HK-2 (cell line): ENCODE results near the gene MOB3A.

ENCODE experiments used
- DNase-seq: peaks from one replicate; pipeline ENCODE4 v3.0.0-alpha.2; 2018; ENCODE audit not compliant: unreplicated experiment

Gene MOB3A

GRCh38 chr19:2123682-2124387, 27.7 kb upstream of the MOB3A start:
- peak; percentile 32 for DNase-seq

DNA sequence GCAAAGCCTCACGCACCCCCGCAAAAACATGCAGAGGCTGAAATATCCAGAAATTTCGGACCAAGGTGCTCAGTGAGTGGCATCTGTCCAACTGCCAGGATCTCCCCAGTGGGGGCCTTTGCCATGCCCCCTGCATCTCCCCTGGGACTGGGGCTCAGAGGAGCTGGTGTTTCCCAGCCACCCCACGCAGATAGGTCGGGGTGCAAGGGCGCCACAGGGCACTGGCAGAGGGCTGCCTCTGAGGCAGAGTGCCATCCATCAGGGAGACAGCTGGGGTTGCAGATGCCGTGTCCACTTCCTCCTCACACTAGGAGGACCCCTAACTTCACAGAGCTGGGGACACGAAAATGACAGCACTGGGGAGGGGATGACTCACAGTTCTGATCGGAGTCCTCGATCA, 26.9 kb upstream of the MOB3A start:
- no peak for DNase-seq

DNA sequence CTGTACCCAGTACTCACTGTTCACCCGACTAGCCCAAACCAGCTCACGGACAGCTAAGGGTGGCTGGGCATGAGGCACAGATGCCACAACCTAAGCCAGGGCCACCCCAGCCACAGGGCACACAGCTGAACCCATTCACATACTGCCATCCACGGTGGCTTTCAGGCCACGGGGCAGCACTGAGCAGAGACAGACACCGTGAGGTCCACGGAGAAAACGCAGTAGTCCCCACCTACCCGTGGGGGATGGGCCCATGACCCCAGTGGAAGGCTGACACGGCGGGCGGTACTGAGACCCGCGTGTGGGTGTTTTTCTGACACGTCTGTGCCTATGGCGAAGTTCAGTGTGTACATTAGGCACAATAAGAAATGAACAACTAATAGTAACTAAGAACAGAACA, 26.1 kb upstream of the MOB3A start:
- no peak for DNase-seq

- no peak for DNase-seq
Measured at GRCh38 chr19:2121416-2122051, 25.4 kb upstream of the MOB3A start.

GRCh38 chr19:2120821-2121220, 24.7 kb upstream of the MOB3A start:
- no peak for DNase-seq

- no peak for DNase-seq
Measured at GRCh38 chr19:2119921-2120785, 24.0 kb upstream of the MOB3A start.

- DNase-seq: no peak
Measured at GRCh38 chr19:2118438-2118837, 22.3 kb upstream of the MOB3A start.

- no peak for DNase-seq
Measured at GRCh38 chr19:2117215-2117960, 21.3 kb upstream of the MOB3A start.

- DNase-seq: no peak
Measured at GRCh38 chr19:2116507-2116906, 20.4 kb upstream of the MOB3A start.

- DNase-seq: no peak
Measured at GRCh38 chr19:2115911-2116426, 19.8 kb upstream of the MOB3A start.

GRCh38 chr19:2115324-2115723, 19.2 kb upstream of the MOB3A start:
- DNase-seq: no peak

- no peak for DNase-seq
Measured at GRCh38 chr19:2114821-2115220, 18.7 kb upstream of the MOB3A start.

- DNase-seq: no peak
Measured at GRCh38 chr19:2114218-2114617, 18.1 kb upstream of the MOB3A start.

GRCh38 chr19:2113439-2114211, 17.5 kb upstream of the MOB3A start:
- no peak for DNase-seq

DNA sequence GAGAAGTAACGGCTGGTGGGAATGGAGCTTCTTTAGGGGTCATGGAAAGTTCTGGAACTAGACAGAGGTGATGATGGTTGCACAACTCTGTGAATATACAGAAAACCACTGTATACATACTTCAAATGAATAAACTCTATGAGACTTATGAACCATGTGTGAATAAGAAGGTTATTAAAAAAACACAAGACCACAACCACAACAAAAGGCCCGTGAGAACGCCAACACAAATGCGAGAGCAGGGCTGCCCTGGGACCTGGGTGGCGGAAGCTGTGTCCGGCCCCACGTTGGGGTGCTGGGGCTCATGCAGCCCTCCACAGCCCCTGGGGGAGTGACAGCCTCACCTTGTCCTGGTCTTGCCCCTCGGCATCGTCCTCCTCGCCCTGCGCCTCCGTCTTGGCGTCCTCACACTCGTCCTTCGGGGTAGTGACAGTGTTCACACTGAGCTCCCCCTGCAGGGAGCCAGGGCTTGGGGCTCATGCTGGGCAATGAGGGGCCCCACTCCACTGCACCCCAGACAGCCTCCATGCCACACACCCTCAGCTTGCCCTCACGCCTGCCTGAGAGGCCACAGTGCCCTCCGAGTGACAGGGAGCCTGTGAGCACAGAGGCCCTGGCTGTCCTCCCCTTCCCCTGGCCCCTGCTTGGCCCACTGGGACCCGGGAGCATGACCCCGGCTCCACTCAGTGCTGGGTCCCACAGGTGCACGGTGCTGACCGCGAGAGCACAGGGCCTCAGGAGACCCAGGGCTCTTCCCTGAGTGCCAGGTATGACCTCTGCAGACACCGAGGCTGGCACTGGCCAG, 16.6 kb upstream of the MOB3A start:
- DNase-seq: no peak

DNA sequence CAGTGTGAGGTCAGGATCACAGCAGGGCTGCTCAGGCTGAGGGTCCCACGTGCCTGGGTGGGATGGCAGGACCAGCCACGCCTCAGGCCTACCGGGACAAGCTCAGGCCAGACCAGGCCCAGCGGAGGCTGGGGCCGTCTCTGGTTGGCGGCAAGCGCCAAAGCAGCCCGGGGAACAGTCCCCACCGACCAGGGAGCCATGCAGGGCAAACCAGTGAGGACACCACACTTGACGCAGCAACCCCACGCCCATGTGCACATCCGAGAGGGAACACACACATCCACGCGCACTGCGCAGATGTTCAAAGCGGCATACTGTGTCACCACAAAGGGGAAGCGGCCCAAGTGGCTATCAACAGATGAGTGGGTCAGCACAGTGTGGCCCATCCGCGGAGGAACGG, 15.8 kb upstream of the MOB3A start:
- no peak for DNase-seq

GRCh38 chr19:2111425-2111824, 15.3 kb upstream of the MOB3A start:
- no peak for DNase-seq

DNA sequence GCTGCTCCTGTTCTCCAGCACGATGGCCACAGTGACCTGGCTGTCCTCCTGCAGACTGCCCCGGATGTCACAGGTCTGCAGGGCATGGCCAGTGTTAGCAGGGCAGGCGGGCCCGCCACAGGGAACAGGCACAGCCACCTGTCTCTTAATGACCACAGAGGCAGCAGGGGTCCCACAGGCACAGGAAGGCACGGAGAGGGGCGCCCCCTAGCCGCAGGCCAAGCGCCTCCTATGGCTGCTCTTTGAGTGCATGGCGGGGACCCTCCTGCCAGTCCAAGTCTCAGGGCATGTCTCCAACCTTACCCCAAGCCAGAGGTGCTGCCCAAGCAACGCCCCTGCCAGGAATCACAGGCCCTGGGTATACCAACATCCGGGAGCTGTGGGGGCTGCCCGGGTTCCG, 14.7 kb upstream of the MOB3A start:
- DNase-seq: no peak

GRCh38 chr19:2109046-2109864, 13.1 kb upstream of the MOB3A start:
- DNase-seq: no peak
